MCF 10A (cell line): Measurements from ENCODE around the gene NPTXR. TPM values are rescaled to one million over a fixed set of nuclear protein-coding genes. Genes with fewer than 3 reads are reported as not detected.

Experiments used
- BruUV-seq: library from RNA; stranded (reverse); fragments of 400-500 nt; replicated peaks from 2 replicates; lab custom pipeline; 2021; lab: Mats Ljungman, UMichigan
- CTCF ChIA-PET: fragments of 300-600 bp; sonication (Branson Sonifier 250); formaldehyde crosslinking; extraction: SDS; loops from one replicate; lab custom pipeline; 2021; ENCODE audit warnings: antibody characterized with exemption, inconsistent platforms; lab: Yijun Ruan, JAX
- POLR2A ChIA-PET: fragments of 300-600, 350-650 bp; sonication (Branson Sonifier 250); formaldehyde crosslinking; extraction: SDS; loops from one replicate; lab custom pipeline; 2020; ENCODE audit warnings: antibody characterized with exemption, inconsistent platforms; lab: Yijun Ruan, JAX
- DNase-seq: peaks from one replicate; pipeline ENCODE4 v3.0.0-alpha.2; 2018; ENCODE audit not compliant: unreplicated experiment
- H3K27ac Mint-ChIP-seq: one replicate; pipeline ENCODE4 v1.8.0; 2022; ENCODE audit warnings: mild to moderate bottlenecking, low read depth, mixed read lengths; ENCODE audit not compliant: unreplicated experiment
- H3K27me3 Mint-ChIP-seq: one replicate; pipeline ENCODE4 v1.8.0; 2022; ENCODE audit warnings: mixed read lengths; ENCODE audit not compliant: insufficient read depth, unreplicated experiment
- H3K36me3 Mint-ChIP-seq: one replicate; pipeline ENCODE4 v1.8.0; 2022; ENCODE audit warnings: mild to moderate bottlenecking, moderate library complexity, mixed read lengths; ENCODE audit not compliant: insufficient read depth, unreplicated experiment
- H3K4me1 Mint-ChIP-seq: one replicate; pipeline ENCODE4 v1.8.0; 2022; ENCODE audit warnings: mixed read lengths; ENCODE audit not compliant: insufficient read depth, unreplicated experiment
- H3K4me3 Mint-ChIP-seq: one replicate; pipeline ENCODE4 v1.8.0; 2022; ENCODE audit warnings: mild to moderate bottlenecking, moderate library complexity, mixed read lengths; ENCODE audit not compliant: unreplicated experiment
- H3K9me3 Mint-ChIP-seq: one replicate; pipeline ENCODE4 v1.8.0; 2022; ENCODE audit warnings: mixed read lengths; ENCODE audit not compliant: unreplicated experiment
- intact Hi-C: fragments of 100-400 bp; cut with micrococcal nuclease; formaldehyde crosslinking; loops from 2 replicates; pipeline ENCODE4 v1.14.1; 2022
- total RNA-seq: library from RNA; stranded (reverse); gene quantifications from 2 replicates; pipeline ENCODE4 v1.2.3, GENCODE V29; 2022
- TF ChIP-seq, protein P1 (sequence below): fragments of 200-600 bp; IDR thresholded peaks from one replicate; pipeline ENCODE4 v1.8.0; 2022; ENCODE audit warnings: antibody characterized with exemption, mild to moderate bottlenecking; ENCODE audit not compliant: unreplicated experiment

The NPTXR gene
- total RNA-seq, 1 experiment from 2014 or later: 0.93 TPM

DNA sequence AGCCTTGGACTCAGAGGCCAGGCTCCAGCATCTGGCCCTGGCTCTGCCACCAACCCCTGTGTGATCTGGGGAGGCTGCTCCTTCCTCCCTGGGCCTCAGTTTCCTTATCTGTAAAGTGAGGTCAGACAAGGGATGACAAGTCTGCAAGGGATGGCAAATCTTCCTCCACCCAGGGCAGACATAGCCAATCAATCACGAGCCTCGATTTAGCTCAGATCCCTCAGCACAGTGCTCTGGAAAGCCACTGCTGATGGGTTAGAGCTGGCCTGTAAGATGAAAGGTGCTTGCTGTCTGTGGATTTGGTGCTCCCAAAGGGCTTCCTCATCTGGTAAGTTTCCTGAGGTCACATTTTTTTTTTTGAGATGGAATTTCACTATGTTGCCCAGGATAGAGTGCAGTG is 20.2 kb downstream of the NPTXR start:
- TF ChIP-seq, protein P1, sequence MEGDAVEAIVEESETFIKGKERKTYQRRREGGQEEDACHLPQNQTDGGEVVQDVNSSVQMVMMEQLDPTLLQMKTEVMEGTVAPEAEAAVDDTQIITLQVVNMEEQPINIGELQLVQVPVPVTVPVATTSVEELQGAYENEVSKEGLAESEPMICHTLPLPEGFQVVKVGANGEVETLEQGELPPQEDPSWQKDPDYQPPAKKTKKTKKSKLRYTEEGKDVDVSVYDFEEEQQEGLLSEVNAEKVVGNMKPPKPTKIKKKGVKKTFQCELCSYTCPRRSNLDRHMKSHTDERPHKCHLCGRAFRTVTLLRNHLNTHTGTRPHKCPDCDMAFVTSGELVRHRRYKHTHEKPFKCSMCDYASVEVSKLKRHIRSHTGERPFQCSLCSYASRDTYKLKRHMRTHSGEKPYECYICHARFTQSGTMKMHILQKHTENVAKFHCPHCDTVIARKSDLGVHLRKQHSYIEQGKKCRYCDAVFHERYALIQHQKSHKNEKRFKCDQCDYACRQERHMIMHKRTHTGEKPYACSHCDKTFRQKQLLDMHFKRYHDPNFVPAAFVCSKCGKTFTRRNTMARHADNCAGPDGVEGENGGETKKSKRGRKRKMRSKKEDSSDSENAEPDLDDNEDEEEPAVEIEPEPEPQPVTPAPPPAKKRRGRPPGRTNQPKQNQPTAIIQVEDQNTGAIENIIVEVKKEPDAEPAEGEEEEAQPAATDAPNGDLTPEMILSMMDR: no peak
- Mint-ChIP-seq H3K27me3 (peaks cover 31% of the 10 kb centered on the region), H3K4me1 (no peaks in the 10 kb centered on the region), H3K4me3 (no peak overlapping the region), H3K9me3 (no peaks in the 10 kb centered on the region), H3K27ac (no peak overlapping the region), H3K36me3 (no peaks in the 10 kb centered on the region)
- POLR2A ChIA-PET: no interaction called here
- no peak for DNase-seq
- CTCF ChIA-PET: interaction anchor here (0.7 to 1.3 kb wide), 4 partner anchors 12 to 150 kb away, joined by 3 to 5 read pairs (median 5); no protein-coding TSS in a partner anchor
- BruUV-seq: no TSS peak
- intact Hi-C loops: no loop called here

DNA sequence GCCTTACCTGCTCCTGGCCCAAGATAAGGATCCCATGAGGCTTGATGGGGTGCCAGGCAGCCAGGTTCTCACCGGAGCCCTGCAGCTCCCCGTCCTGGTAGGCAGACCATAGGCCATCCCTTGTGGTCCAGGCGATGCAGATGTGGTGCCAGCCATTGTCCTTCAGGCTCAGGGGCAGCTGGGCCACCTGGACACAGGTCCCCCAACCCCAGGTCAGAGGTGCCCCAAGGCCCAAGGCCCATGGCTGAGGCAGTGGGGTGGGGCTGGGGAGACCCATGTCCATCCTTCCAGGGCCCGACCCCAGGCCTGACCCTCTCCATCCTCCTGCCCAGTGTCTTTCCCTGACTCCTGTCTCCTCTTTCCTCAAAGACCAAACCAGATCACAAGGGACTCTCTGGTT is 20.8 kb downstream of the NPTXR start:
- Mint-ChIP-seq H3K36me3 (no peaks in the 10 kb centered on the region), H3K27ac (no peak overlapping the region), H3K4me3 (no peak overlapping the region), H3K27me3 (peaks cover 37% of the 10 kb centered on the region), H3K4me1 (no peaks in the 10 kb centered on the region), H3K9me3 (no peaks in the 10 kb centered on the region)
- BruUV-seq: no TSS peak
- POLR2A ChIA-PET: no interaction called here
- TF ChIP-seq, protein P1: no peak
- CTCF ChIA-PET: interaction anchor here (0.6 to 1.2 kb wide), 3 partner anchors 11 to 177 kb away, joined by 3 to 5 read pairs (median 5); no protein-coding TSS in a partner anchor
- intact Hi-C loops: no loop called here
- no peak for DNase-seq

DNA sequence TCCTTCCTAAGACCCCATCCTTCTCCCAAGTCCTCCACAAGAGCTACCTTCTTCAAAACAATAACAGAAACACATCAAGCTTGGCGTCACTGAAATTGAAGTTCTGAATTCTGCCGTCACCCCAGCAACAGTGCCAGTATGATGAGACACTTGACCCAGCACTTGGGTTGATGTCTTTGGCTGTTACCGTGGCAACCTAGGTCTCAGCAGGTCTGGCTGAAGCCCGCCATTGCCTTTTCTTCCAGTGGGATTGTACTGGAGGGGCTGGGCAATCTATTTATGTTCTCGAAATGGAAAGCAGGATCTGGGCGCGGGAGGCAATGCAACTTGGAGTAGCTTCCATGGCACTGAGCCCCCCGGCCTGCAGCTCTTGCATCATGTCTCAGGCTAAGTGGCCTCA is 23.8 kb downstream of the NPTXR start:
- TF ChIP-seq, protein P1: no peak
- DNase-seq: no peak
- intact Hi-C loops: no loop called here
- Mint-ChIP-seq H3K4me1 (no peaks in the 10 kb centered on the region), H3K27ac (no peak overlapping the region), H3K4me3 (no peak overlapping the region), H3K9me3 (no peaks in the 10 kb centered on the region), H3K27me3 (peaks cover 67% of the 10 kb centered on the region), H3K36me3 (no peaks in the 10 kb centered on the region)
- POLR2A ChIA-PET: interaction anchor here (0.8 kb wide), 1 partner anchor 16 kb away, joined by 3 read pairs; no protein-coding TSS in a partner anchor
- no TSS peak for BruUV-seq
- CTCF ChIA-PET: interaction anchor here (0.5 to 1.3 kb wide), 4 partner anchors 14 to 242 kb away, joined by 3 to 4 read pairs (median 3); no protein-coding TSS in a partner anchor

DNA sequence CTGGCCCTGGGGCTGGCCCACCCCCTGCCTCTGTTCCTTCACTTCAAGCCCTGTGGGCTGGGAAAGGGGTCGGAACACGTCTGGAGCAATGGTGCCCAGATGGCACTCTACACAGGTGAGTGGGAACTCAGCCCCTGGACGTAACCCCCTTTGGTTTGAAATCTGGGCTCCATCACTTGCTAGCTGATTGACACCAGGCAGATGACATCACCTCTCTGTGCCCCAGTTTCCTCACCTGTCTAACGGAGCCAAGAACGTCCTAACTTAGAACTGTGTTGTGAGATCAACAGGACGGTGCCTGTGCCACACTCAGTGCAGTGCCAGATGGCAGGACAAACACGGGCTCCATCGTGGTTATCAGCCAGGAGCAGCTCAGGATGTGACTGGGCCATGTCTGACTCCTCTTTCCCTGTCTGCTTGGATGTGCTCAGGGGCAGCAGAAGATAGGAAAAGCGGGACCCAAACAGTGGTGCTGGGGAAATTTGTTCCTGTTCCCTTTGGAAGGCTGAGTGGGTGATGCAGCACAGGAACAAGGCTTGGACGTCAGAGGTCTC is 24.4 kb downstream of the NPTXR start:
- intact Hi-C loops: no loop called here
- TF ChIP-seq, protein P1: no peak
- Mint-ChIP-seq H3K36me3 (no peaks in the 10 kb centered on the region), H3K4me3 (no peak overlapping the region), H3K27me3 (peaks cover 73% of the 10 kb centered on the region), H3K9me3 (no peaks in the 10 kb centered on the region), H3K27ac (no peak overlapping the region), H3K4me1 (no peaks in the 10 kb centered on the region)
- DNase-seq: no peak
- ChIA-PET POLR2A (no interaction called here), CTCF (interaction anchor here (1.3 kb wide), 1 partner anchor 52 kb away, joined by 3 read pairs; no protein-coding TSS in a partner anchor)
- BruUV-seq: no TSS peak
